ENCODE data around the gene KIAA1755.
A peak's percentile ranks its signal among the peaks of the same experiment; 100 is the strongest.

Gene KIAA1755

GRCh38 chr20:38237381-38237780 lies 23.2 kb downstream of the KIAA1755 start:
- DNase-seq, result no peak

- no peak for DNase-seq
Observed at GRCh38 chr20:38231531-38232121, 28.9 kb downstream of the KIAA1755 start.

- DNase-seq, result no peak
Observed at GRCh38 chr20:38230957-38231526, 29.5 kb downstream of the KIAA1755 start.

- no peak for DNase-seq
Observed at GRCh38 chr20:38230253-38230551, 30.3 kb downstream of the KIAA1755 start.

- peak in 1 of 14 donors; percentile 9 for DNase-seq
Observed at GRCh38 chr20:38229376-38230252, 30.9 kb downstream of the KIAA1755 start.

- no peak for DNase-seq
Observed at GRCh38 chr20:38228436-38228835, 32.1 kb downstream of the KIAA1755 start.

GRCh38 chr20:38227420-38228360 lies 32.8 kb downstream of the KIAA1755 start:
- DNase-seq, result no peak

GRCh38 chr20:38226553-38226952 lies 34.0 kb downstream of the KIAA1755 start:
- DNase-seq, result no peak

GRCh38 chr20:38225900-38226263 lies 34.7 kb downstream of the KIAA1755 start:
- DNase-seq, result peak in 1 of 14 donors; percentile 14

- no peak for DNase-seq
Observed at GRCh38 chr20:38225240-38225899, 35.2 kb downstream of the KIAA1755 start.

GRCh38 chr20:38224531-38224930 lies 36.0 kb downstream of the KIAA1755 start:
- DNase-seq, result no peak

- DNase-seq, result no peak
Observed at GRCh38 chr20:38223743-38224100, 36.8 kb downstream of the KIAA1755 start.

GRCh38 chr20:38222923-38223742 lies 37.4 kb downstream of the KIAA1755 start:
- no peak for DNase-seq

GRCh38 chr20:38222231-38222922 lies 38.2 kb downstream of the KIAA1755 start:
- peak in 5 of 14 donors; percentile 13 to 43 (median 38) for DNase-seq

- DNase-seq, result peak in 4 of 14 donors; percentile 7 to 40 (median 26)
Observed at GRCh38 chr20:38221119-38221589, 39.4 kb downstream of the KIAA1755 start.

- DNase-seq, result no peak
Observed at GRCh38 chr20:38220587-38221118, 39.9 kb downstream of the KIAA1755 start.

- DNase-seq, result no peak
Observed at GRCh38 chr20:38219006-38219950, 41.3 kb downstream of the KIAA1755 start.

GRCh38 chr20:38218566-38218885 lies 42.0 kb downstream of the KIAA1755 start:
- DNase-seq, result no peak

Measured in C1 segment of cervical spinal cord (tissue), 14 donors.